Esophagus muscularis mucosa (tissue), 3 donors: ENCODE measurements around the gene RNF145.

Experiments
- CTCF ChIP-seq, 3 experiments: fragments of 200-600 bp in 2 of 3; fragments of 450-650 bp in 1 of 3; sonication (generic) in 2 of 3; IDR thresholded peaks; one replicate each; pipeline ENCODE4 v1.5.1; 2017 to 2019; ENCODE audit warnings: antibody characterized with exemption in 3 of 3, mild to moderate bottlenecking in 2 of 3, moderate library complexity in 1 of 3
- POLR2A ChIP-seq: fragments of 450-650 bp; IDR thresholded peaks from one replicate; pipeline ENCODE4 v1.6.1; 2017; ENCODE audit warnings: antibody characterized with exemption, moderate library complexity, mild to moderate bottlenecking, low read depth
- POLR2AphosphoS5 ChIP-seq, 2 donors: sonication (generic); formaldehyde crosslinking; IDR thresholded peaks; one replicate each; pipeline ENCODE4 v1.6.1; 2017; ENCODE audit warnings: antibody characterized with exemption in 2 of 2

- TF ChIP-seq POLR2AphosphoS5 (IDR thresholded peaks at IDR 0.05): no peak
- no peak for TF ChIP-seq POLR2A
- no peak for TF ChIP-seq CTCF (IDR thresholded peaks at IDR 0.05)
Measured at GRCh38 chr5:159206818-159207217, 2.5 kb downstream of the RNF145 start.
